HCT116 (cell line): ENCODE data around the gene DDX50. TPM values are rescaled to one million over a fixed set of nuclear protein-coding genes. Genes with fewer than 3 reads are reported as not detected.

ENCODE experiments used
- ATAC-seq: fragments of 200-7000 bp; cut with Tn5 transposase; 2 replicates; pipeline ENCODE4 v1.9.1; 2020; ENCODE audit warnings: mild to moderate bottlenecking, moderate library complexity
- BruUV-seq: library from RNA; stranded (reverse); fragments of 400-500 nt; replicated peaks from 2 replicates; lab custom pipeline; 2021; lab: Mats Ljungman, UMichigan
- CTCF ChIA-PET: fragments of 300-600 bp; sonication (Branson Sonifier 250); formaldehyde crosslinking; loops from one replicate; lab custom pipeline; 2021; ENCODE audit warnings: antibody characterized with exemption; lab: Charles Lee
- POLR2A ChIA-PET: fragments of 300-600, 350-600 bp; sonication (Branson Sonifier 250); formaldehyde crosslinking; loops from one replicate; lab custom pipeline; 2021; ENCODE audit warnings: antibody characterized with exemption; lab: Charles Lee
- RAD21 ChIA-PET, 2 experiments: fragments of 300-600 bp; sonication (Branson Sonifier 250); formaldehyde crosslinking; loops; one replicate each; lab custom pipeline; 2023; ENCODE audit warnings: low total read pairs in 2 of 2; ENCODE audit not compliant: uncharacterized antibody in 2 of 2, unreplicated experiment in 2 of 2, low non-redundant PET in 1 of 2; lab: Charles Lee
- DNase-seq: peaks from one replicate; pipeline ENCODE4 v3.0.0-alpha.2; 2010; ENCODE audit warnings: low read depth, low spot score
- H2AFZ ChIP-seq: fragments of 200-600 bp; shearing (Covaris generic), sonication (generic); 2 replicates; pipeline ENCODE4 v1.6.1; 2017; ENCODE audit warnings: low read depth, mixed run types, mixed read lengths, antibody characterized with exemption, low read length; ENCODE audit not compliant: poor library complexity, severe bottlenecking
- H3K27ac ChIP-seq: 2 replicates; pipeline ENCODE4 v1.5.1; 2012; ENCODE audit warnings: low read depth, low read length
- H3K27me3 ChIP-seq: fragments of 200-600 bp; sonication (generic); 2 replicates; pipeline ENCODE4 v1.6.1; 2016; ENCODE audit warnings: mixed run types, low read length, mixed read lengths; ENCODE audit not compliant: insufficient read depth
- H3K36me3 ChIP-seq, 2 experiments: fragments of 200-500 bp in 1 of 2; fragments of 200-600 bp in 1 of 2; sonication (Bioruptor generic) in 1 of 2; sonication (generic) in 1 of 2; 2 replicates each; pipeline versions ENCODE4 v1.5.1 to v1.6.1; 2014 to 2016; ENCODE audit warnings: low read length in 2 of 2, inconsistent platforms in 1 of 2, mixed read lengths in 1 of 2, mixed run types in 1 of 2; ENCODE audit not compliant: insufficient read depth in 2 of 2, control insufficient read depth in 1 of 2
- H3K4me1 ChIP-seq, 2 experiments: fragments of 200-600 bp in 1 of 2; sonication (generic) in 1 of 2; 2 replicates each; pipeline versions ENCODE4 v1.5.1 to v1.6.1; 2012 to 2017; ENCODE audit warnings: low read length in 2 of 2, inconsistent platforms in 1 of 2, mild to moderate bottlenecking in 1 of 2, mixed read lengths in 1 of 2, mixed run types in 1 of 2, moderate library complexity in 1 of 2; ENCODE audit not compliant: insufficient read depth in 2 of 2, control insufficient read depth in 1 of 2
- H3K4me2 ChIP-seq: fragments of 200-600 bp; sonication (generic); 2 replicates; pipeline ENCODE4 v1.6.1; 2017; ENCODE audit warnings: mixed run types, low read length, mixed read lengths
- H3K4me3 ChIP-seq, 2 experiments: fragments of 200-600 bp in 1 of 2; sonication (generic) in 1 of 2; replicated peaks in 1 of 2; 2 replicates each; pipeline ENCODE4 v1.5.1; 2011 to 2016; ENCODE audit warnings: low read length in 2 of 2, control low read depth in 1 of 2, low read depth in 1 of 2, mild to moderate bottlenecking in 1 of 2, mixed read lengths in 1 of 2, mixed run types in 1 of 2
- H3K79me2 ChIP-seq: fragments of 200-600 bp; sonication (generic); 2 replicates; pipeline ENCODE4 v1.6.1; 2017; ENCODE audit warnings: mild to moderate bottlenecking, mixed run types, low read length, moderate library complexity, mixed read lengths; ENCODE audit not compliant: insufficient read depth
- H3K9ac ChIP-seq: fragments of 200-600 bp; sonication (generic); 2 replicates; pipeline ENCODE4 v1.6.1; 2016; ENCODE audit warnings: low read length, mixed read lengths
- H3K9me2 ChIP-seq: fragments of 200-600 bp; sonication (generic), shearing (Covaris generic); 2 replicates; pipeline ENCODE4 v1.6.1; 2017; ENCODE audit warnings: mixed run types, mild to moderate bottlenecking, moderate library complexity; ENCODE audit not compliant: insufficient read depth
- H3K9me3 ChIP-seq, 2 experiments: fragments of 200-500 bp in 1 of 2; fragments of 200-600 bp in 1 of 2; sonication (Bioruptor generic) in 1 of 2; sonication (generic) in 1 of 2; 2 replicates each; pipeline ENCODE4 v1.6.1; 2014 to 2017; ENCODE audit warnings: low read length in 2 of 2, mixed read lengths in 2 of 2, inconsistent platforms in 1 of 2, low read depth in 1 of 2, mild to moderate bottlenecking in 1 of 2, mixed run types in 1 of 2, moderate library complexity in 1 of 2; ENCODE audit not compliant: control insufficient read depth in 1 of 2, insufficient read depth in 1 of 2
- H4K20me1 ChIP-seq: fragments of 200-600 bp; sonication (generic), shearing (Covaris generic); 2 replicates; pipeline ENCODE4 v1.6.1; 2017; ENCODE audit warnings: mixed run types, mild to moderate bottlenecking, moderate library complexity; ENCODE audit not compliant: insufficient read depth
- CBX3 ChIP-seq: IDR thresholded peaks from 2 replicates; pipeline ENCODE4 v1.6.1; 2012; ENCODE audit warnings: low read depth
- ELF1 ChIP-seq: IDR thresholded peaks from 2 replicates; pipeline ENCODE4 v1.6.1; 2012; ENCODE audit warnings: low read depth, borderline replicate concordance
- EZH2 ChIP-seq: fragments of 200-600 bp; sonication (generic); IDR thresholded peaks from 2 replicates; pipeline ENCODE4 v1.6.1; 2017; ENCODE audit warnings: antibody characterized with exemption, mixed run types
- EZH2phosphoT487 ChIP-seq: fragments of 200-600 bp; IDR thresholded peaks from 2 replicates; pipeline ENCODE4 v1.6.1; 2018; ENCODE audit warnings: antibody characterized with exemption, borderline replicate concordance
- FOSL1 ChIP-seq: IDR thresholded peaks from 2 replicates; pipeline ENCODE4 v1.6.1; 2012; ENCODE audit warnings: low read depth
- POLR2AphosphoS5 ChIP-seq: IDR thresholded peaks from 2 replicates; pipeline ENCODE4 v1.6.1; 2011; ENCODE audit warnings: mild to moderate bottlenecking, low read depth, low read length, moderate library complexity
- RAD21 ChIP-seq: IDR thresholded peaks from 2 replicates; pipeline ENCODE4 v1.6.1; 2012; ENCODE audit warnings: low read depth, mild to moderate bottlenecking
- SRF ChIP-seq: IDR thresholded peaks from 2 replicates; pipeline ENCODE4 v1.6.1; 2012; ENCODE audit warnings: low read depth
- YY1 ChIP-seq: IDR thresholded peaks from 2 replicates; pipeline ENCODE4 v1.6.1; 2011; ENCODE audit warnings: low read length, low read depth, moderate library complexity, mild to moderate bottlenecking; ENCODE audit not compliant: insufficient replicate concordance; ENCODE audit errors: extremely low read depth
- ZFX ChIP-seq: fragments of 450-650 bp; IDR thresholded peaks from 2 replicates; pipeline ENCODE4 v1.6.1; 2017
- ZNF274 ChIP-seq: fragments of 200-500 bp; sonication (Bioruptor generic); IDR thresholded peaks from 2 replicates; pipeline ENCODE4 v1.6.1; 2014; ENCODE audit warnings: mild to moderate bottlenecking, low read depth, low read length, inconsistent platforms
- intact Hi-C: fragments of 100-400 bp; cut with micrococcal nuclease; formaldehyde crosslinking; loops from 2 replicates; pipeline ENCODE4 v1.10.0; 2022
- total RNA-seq: library from RNA; stranded (reverse); gene quantifications from one replicate; pipeline ENCODE4 v1.2.1, GENCODE V29; 2021; ENCODE audit not compliant: unreplicated experiment
- TF ChIP-seq, protein P1 (sequence below): IDR thresholded peaks from 2 replicates; pipeline ENCODE4 v1.6.1; 2012; ENCODE audit warnings: low read depth

DDX50 gene
- total RNA-seq, 1 experiment from 2014 or later = 25.6 TPM

DNA sequence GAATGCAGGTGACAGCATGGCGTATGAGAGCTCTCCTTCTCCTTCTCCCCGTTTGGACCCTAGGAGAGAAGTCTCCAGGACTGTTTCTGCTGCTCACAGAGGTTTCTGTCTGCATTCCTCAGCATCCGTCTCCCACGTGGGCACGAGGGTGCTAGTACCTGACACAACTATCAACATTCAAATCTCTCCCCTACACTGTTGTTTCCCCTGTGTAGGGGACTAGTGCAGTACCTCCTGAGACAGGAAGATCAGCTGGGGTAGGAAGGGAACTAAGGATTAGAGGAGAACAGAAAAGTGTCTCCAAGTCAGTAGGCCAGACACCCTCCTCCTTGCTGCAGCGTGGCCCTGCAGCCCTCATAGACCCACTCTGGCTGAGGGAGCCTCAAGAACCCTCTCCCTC, 44.8 kb upstream of the DDX50 start:
- H3K4me3 ChIP-seq = no peak overlapping the region
- TF ChIP-seq POLR2AphosphoS5 (no peak), EZH2phosphoT487 (no peak), RAD21 (no peak), YY1 (no peak), SRF (no peak), ELF1 (no peak), ZFX (no peak), EZH2 (no peak), FOSL1 (no peak), ZNF274 (no peak), CBX3 (no peak)
- TF ChIP-seq, protein P1, sequence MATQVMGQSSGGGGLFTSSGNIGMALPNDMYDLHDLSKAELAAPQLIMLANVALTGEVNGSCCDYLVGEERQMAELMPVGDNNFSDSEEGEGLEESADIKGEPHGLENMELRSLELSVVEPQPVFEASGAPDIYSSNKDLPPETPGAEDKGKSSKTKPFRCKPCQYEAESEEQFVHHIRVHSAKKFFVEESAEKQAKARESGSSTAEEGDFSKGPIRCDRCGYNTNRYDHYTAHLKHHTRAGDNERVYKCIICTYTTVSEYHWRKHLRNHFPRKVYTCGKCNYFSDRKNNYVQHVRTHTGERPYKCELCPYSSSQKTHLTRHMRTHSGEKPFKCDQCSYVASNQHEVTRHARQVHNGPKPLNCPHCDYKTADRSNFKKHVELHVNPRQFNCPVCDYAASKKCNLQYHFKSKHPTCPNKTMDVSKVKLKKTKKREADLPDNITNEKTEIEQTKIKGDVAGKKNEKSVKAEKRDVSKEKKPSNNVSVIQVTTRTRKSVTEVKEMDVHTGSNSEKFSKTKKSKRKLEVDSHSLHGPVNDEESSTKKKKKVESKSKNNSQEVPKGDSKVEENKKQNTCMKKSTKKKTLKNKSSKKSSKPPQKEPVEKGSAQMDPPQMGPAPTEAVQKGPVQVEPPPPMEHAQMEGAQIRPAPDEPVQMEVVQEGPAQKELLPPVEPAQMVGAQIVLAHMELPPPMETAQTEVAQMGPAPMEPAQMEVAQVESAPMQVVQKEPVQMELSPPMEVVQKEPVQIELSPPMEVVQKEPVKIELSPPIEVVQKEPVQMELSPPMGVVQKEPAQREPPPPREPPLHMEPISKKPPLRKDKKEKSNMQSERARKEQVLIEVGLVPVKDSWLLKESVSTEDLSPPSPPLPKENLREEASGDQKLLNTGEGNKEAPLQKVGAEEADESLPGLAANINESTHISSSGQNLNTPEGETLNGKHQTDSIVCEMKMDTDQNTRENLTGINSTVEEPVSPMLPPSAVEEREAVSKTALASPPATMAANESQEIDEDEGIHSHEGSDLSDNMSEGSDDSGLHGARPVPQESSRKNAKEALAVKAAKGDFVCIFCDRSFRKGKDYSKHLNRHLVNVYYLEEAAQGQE = no peak
- TF ChIP-seq, all 23 proteins: peak for 0
- H2AFZ ChIP-seq = no peak overlapping the region
- no peak overlapping the region for H3K4me2 ChIP-seq
- no peaks in the 10 kb centered on the region for H3K9me2 ChIP-seq
- DNase-seq = no peak
- peaks cover 3 to 5% of the 10 kb centered on the region in 2 experiments; a peak in 2 of 4 replicates for H3K9me3 ChIP-seq
- RAD21 ChIA-PET = no interaction called here
- no peaks in the 10 kb centered on the region for H3K4me1 ChIP-seq
- no TSS peak for BruUV-seq
- no peak overlapping the region for H3K27ac ChIP-seq
- intact Hi-C loops = no loop called here
- H3K36me3 ChIP-seq = no peaks in the 10 kb centered on the region
- no peak for ATAC-seq
- H3K9ac ChIP-seq = no peak overlapping the region
- CTCF ChIA-PET = no interaction called here
- POLR2A ChIA-PET = no interaction called here
- no peaks in the 10 kb centered on the region for H4K20me1 ChIP-seq
- no peaks in the 10 kb centered on the region for H3K27me3 ChIP-seq
- H3K79me2 ChIP-seq = no peaks in the 10 kb centered on the region
